ENCODE data around the gene CEP112.

- TF ChIP-seq POLR2A (IDR thresholded peaks at IDR 0.05; ENCODE audit: low read length) = no peak
- no peak for TF ChIP-seq GATA1 (IDR thresholded peaks at IDR 0.05; ENCODE audit: low read depth, low read length)
These were observed 405.5 kb downstream of the CEP112 start for GRCh38 chr17:65786479-65786878.

All from erythroblast (primary cell).